Loucy (cell line): Measurements from ENCODE around the gene KRTAP12-3.

ENCODE experiments used
- H2AFZ ChIP-seq: fragments of 200-600 bp; sonication (generic); 2 replicates; pipeline ENCODE4 v1.6.0; 2016; ENCODE audit warnings: antibody characterized with exemption, mild to moderate bottlenecking, low read length, moderate library complexity
- H3F3A ChIP-seq: fragments of 200-600 bp; 2 replicates; pipeline ENCODE4 v1.6.0; 2016; ENCODE audit warnings: antibody characterized with exemption, low read depth, mild to moderate bottlenecking
- H3K27me3 ChIP-seq: fragments of 200-600 bp; sonication (generic); 2 replicates; pipeline ENCODE4 v1.6.1; 2014; ENCODE audit warnings: low read length, mild to moderate bottlenecking; ENCODE audit not compliant: insufficient read depth, poor library complexity, severe bottlenecking
- H3K36me3 ChIP-seq: fragments of 200-600 bp; sonication (generic); 2 replicates; pipeline ENCODE4 v1.6.1; 2016; ENCODE audit warnings: low read length; ENCODE audit not compliant: insufficient read depth
- H3K4me1 ChIP-seq: fragments of 200-600 bp; sonication (generic); 2 replicates; pipeline ENCODE4 v1.5.1; 2014; ENCODE audit warnings: low read length, mild to moderate bottlenecking; ENCODE audit not compliant: insufficient read depth, poor library complexity, severe bottlenecking
- H3K4me2 ChIP-seq: fragments of 200-600 bp; sonication (generic); 2 replicates; pipeline ENCODE4 v1.6.0; 2014; ENCODE audit warnings: antibody characterized with exemption, low read length, low read depth, mild to moderate bottlenecking; ENCODE audit not compliant: poor library complexity, severe bottlenecking
- H3K4me3 ChIP-seq: fragments of 200-600 bp; sonication (generic); 2 replicates; pipeline ENCODE4 v1.5.1; 2014; ENCODE audit warnings: low read length, mild to moderate bottlenecking, mixed read lengths; ENCODE audit not compliant: poor library complexity, severe bottlenecking
- H3K79me2 ChIP-seq: fragments of 200-600 bp; sonication (generic); 2 replicates; pipeline ENCODE4 v1.6.1; 2014; ENCODE audit warnings: low read length; ENCODE audit not compliant: insufficient read depth
- H3K9ac ChIP-seq: fragments of 200-600 bp; sonication (generic); 2 replicates; pipeline ENCODE4 v1.6.0; 2014; ENCODE audit warnings: mild to moderate bottlenecking, low read depth, low read length, moderate library complexity; ENCODE audit not compliant: poor library complexity, severe bottlenecking
- H3K9me2 ChIP-seq: fragments of 200-600 bp; sonication (generic); replicated peaks from 2 replicates; pipeline ENCODE4 v1.6.1; 2016; ENCODE audit warnings: low read depth, low read length, mixed read lengths
- H3K9me3 ChIP-seq: fragments of 200-600 bp; sonication (generic); 2 replicates; pipeline ENCODE4 v1.6.1; 2014; ENCODE audit warnings: mild to moderate bottlenecking, antibody characterized with exemption, low read length, low read depth; ENCODE audit not compliant: insufficient read depth
- H4K20me1 ChIP-seq: fragments of 200-600 bp; sonication (generic); 2 replicates; pipeline ENCODE4 v1.6.0; 2014; ENCODE audit warnings: antibody characterized with exemption, low read length, mild to moderate bottlenecking; ENCODE audit not compliant: insufficient read depth, poor library complexity, severe bottlenecking
- CTCF ChIP-seq: fragments of 200-600 bp; sonication (generic); conservative IDR thresholded peaks from 2 replicates; pipeline ENCODE4 v1.5.1; 2014; ENCODE audit warnings: mild to moderate bottlenecking, antibody characterized with exemption, low read length
- EZH2phosphoT487 ChIP-seq: fragments of 200-600 bp; IDR thresholded peaks from 2 replicates; pipeline ENCODE4 v1.6.1; 2018; ENCODE audit warnings: antibody characterized with exemption, mild to moderate bottlenecking, moderate library complexity, borderline replicate concordance

The KRTAP12-3 gene

GRCh38 chr21:44654576-44655175 is 3.1 kb upstream of the KRTAP12-3 start, which contains the start of gene KRTAP12-4:
KRTAP12-4 (minus strand) TSS chr21:44654659; CDS start chr21:44654614, 45 bp downstream.
- H3K4me2 ChIP-seq = no peak within 1 kb of the TSS
- no peak within 1 kb of the TSS for H2AFZ ChIP-seq
- H4K20me1 ChIP-seq = no peaks in the 10 kb centered on the region
- no peak within 1 kb of the TSS for H3K9ac ChIP-seq
- peaks cover 5% of the 10 kb centered on the region; the same call in 1 of the 2 replicates for H3K9me3 ChIP-seq
- no peaks in the 10 kb centered on the region for H3F3A ChIP-seq
- TF ChIP-seq CTCF (no peak), EZH2phosphoT487 (no peak)
- H3K27me3 ChIP-seq = no peaks in the 10 kb centered on the region
- no peaks in the 10 kb centered on the region for H3K4me1 ChIP-seq
- H3K36me3 ChIP-seq = no peaks in the 10 kb centered on the region
- no peaks in the 10 kb centered on the region for H3K79me2 ChIP-seq
- H3K4me3 ChIP-seq = no peak within 1 kb of the TSS
- no peaks in the 10 kb centered on the region for H3K9me2 ChIP-seq

GRCh38 chr21:44656868-44657267 is 864 bp upstream of the KRTAP12-3 start:
- no peak overlapping the region for H3K4me3 ChIP-seq
- TF ChIP-seq EZH2phosphoT487 (no peak), CTCF (no peak)
- no peaks in the 10 kb centered on the region for H3K9me2 ChIP-seq
- H2AFZ ChIP-seq = no peak overlapping the region
- no peaks in the 10 kb centered on the region for H3K36me3 ChIP-seq
- no peaks in the 10 kb centered on the region for H3F3A ChIP-seq
- H3K9ac ChIP-seq = no peak overlapping the region
- no peaks in the 10 kb centered on the region for H3K4me1 ChIP-seq
- H3K79me2 ChIP-seq = no peaks in the 10 kb centered on the region
- peaks cover 5% of the 10 kb centered on the region; the same call in 1 of the 2 replicates for H3K9me3 ChIP-seq
- H3K27me3 ChIP-seq = no peaks in the 10 kb centered on the region
- no peaks in the 10 kb centered on the region for H4K20me1 ChIP-seq
- no peak overlapping the region for H3K4me2 ChIP-seq

- no peak overlapping the region for H3K9ac ChIP-seq
- H3K79me2 ChIP-seq = no peaks in the 10 kb centered on the region
- H3K27me3 ChIP-seq = no peaks in the 10 kb centered on the region
- no peak overlapping the region for H2AFZ ChIP-seq
- TF ChIP-seq CTCF (no peak), EZH2phosphoT487 (no peak)
- no peaks in the 10 kb centered on the region for H3K9me2 ChIP-seq
- H3K4me2 ChIP-seq = no peak overlapping the region
- no peak overlapping the region for H3K4me3 ChIP-seq
- no peaks in the 10 kb centered on the region for H4K20me1 ChIP-seq
- peaks cover 5% of the 10 kb centered on the region; the same call in 1 of the 2 replicates for H3K9me3 ChIP-seq
- no peaks in the 10 kb centered on the region for H3F3A ChIP-seq
- H3K36me3 ChIP-seq = no peaks in the 10 kb centered on the region
- no peaks in the 10 kb centered on the region for H3K4me1 ChIP-seq
Measured at GRCh38 chr21:44658541-44658910, 794 bp downstream of the KRTAP12-3 start.
